WTC11 (cell line): ENCODE measurements around the gene ADARB2. TPM values are rescaled to one million over a fixed set of nuclear protein-coding genes. Genes with fewer than 3 reads are reported as not detected.
A peak's percentile ranks its signal among the peaks of the same experiment; 100 is the strongest.

Source experiments
- ATAC-seq: fragments of 200-7000 bp; cut with Tn5 transposase; 2 replicates; pipeline ENCODE4 v1.10.0; 2021; ENCODE audit warnings: mild to moderate bottlenecking, moderate library complexity
- CTCF ChIA-PET: fragments of 300-600 bp; sonication (Branson Sonifier 250); formaldehyde crosslinking; loops from one replicate; lab custom pipeline; 2021; ENCODE audit warnings: antibody characterized with exemption; lab: Charles Lee
- POLR2A ChIA-PET: fragments of 350-600 bp; sonication (Branson Sonifier 250); formaldehyde crosslinking; loops from one replicate; lab custom pipeline; 2021; ENCODE audit warnings: antibody characterized with exemption; lab: Charles Lee
- DNase-seq: peaks from one replicate; pipeline ENCODE4 v3.0.0; 2021; ENCODE audit warnings: low spot score
- H3K27ac Mint-ChIP-seq: 2 replicates; pipeline ENCODE4 v1.8.0; 2021; ENCODE audit warnings: mixed read lengths
- H3K27me3 Mint-ChIP-seq: 2 replicates; pipeline ENCODE4 v1.8.0; 2021; ENCODE audit warnings: low read depth, mild to moderate bottlenecking, moderate library complexity, mixed read lengths
- H3K36me3 Mint-ChIP-seq: 2 replicates; pipeline ENCODE4 v1.8.0; 2021; ENCODE audit warnings: mixed read lengths
- H3K4me1 Mint-ChIP-seq: 2 replicates; pipeline ENCODE4 v1.8.0; 2022; ENCODE audit warnings: mixed read lengths
- H3K4me3 Mint-ChIP-seq: 2 replicates; pipeline ENCODE4 v1.8.0; 2021; ENCODE audit warnings: mild to moderate bottlenecking, moderate library complexity, mixed read lengths
- H3K9me3 Mint-ChIP-seq: 2 replicates; pipeline ENCODE4 v1.8.0; 2021; ENCODE audit warnings: mixed read lengths
- ATF6 ChIP-seq: sonication (generic); formaldehyde crosslinking; IDR thresholded peaks from 2 replicates; pipeline ENCODE4 v1.8.1; 2023; ENCODE audit warnings: mild to moderate bottlenecking, missing genetic modification reagents
- CREB1 ChIP-seq: sonication (generic); formaldehyde crosslinking; IDR thresholded peaks from 2 replicates; pipeline ENCODE4 v1.8.0; 2023; ENCODE audit warnings: mild to moderate bottlenecking, missing genetic modification reagents
- ELF4 ChIP-seq: sonication (generic); formaldehyde crosslinking; IDR thresholded peaks from 2 replicates; pipeline ENCODE4 v1.8.1; 2022; ENCODE audit warnings: low read depth, mild to moderate bottlenecking, moderate library complexity, missing genetic modification reagents
- FOXJ3 ChIP-seq: sonication (generic); formaldehyde crosslinking; IDR thresholded peaks from 2 replicates; pipeline ENCODE4 v1.9.0; 2021; ENCODE audit warnings: missing genetic modification reagents, mild to moderate bottlenecking, borderline replicate concordance
- HMGXB4 ChIP-seq: sonication (generic); formaldehyde crosslinking; IDR thresholded peaks from 2 replicates; pipeline ENCODE4 v1.8.1; 2023; ENCODE audit warnings: mild to moderate bottlenecking, moderate library complexity, missing genetic modification reagents
- KAT7 ChIP-seq: sonication (generic); formaldehyde crosslinking; IDR thresholded peaks from 2 replicates; pipeline ENCODE4 v1.8.1; 2023; ENCODE audit warnings: missing genetic modification reagents, mild to moderate bottlenecking, borderline replicate concordance
- NFE2L1 ChIP-seq: sonication (generic); formaldehyde crosslinking; IDR thresholded peaks from 2 replicates; pipeline ENCODE4 v1.8.1; 2023; ENCODE audit warnings: missing genetic modification reagents
- NFYB ChIP-seq: sonication (generic); formaldehyde crosslinking; conservative IDR thresholded peaks from 2 replicates; pipeline ENCODE4 v1.8.0; 2022; ENCODE audit warnings: low read depth, missing genetic modification reagents
- NR1H2 ChIP-seq: sonication (generic); formaldehyde crosslinking; IDR thresholded peaks from 2 replicates; pipeline ENCODE4 v1.9.0; 2021; ENCODE audit warnings: mild to moderate bottlenecking, moderate library complexity, missing genetic modification reagents
- PREB ChIP-seq: sonication (generic); formaldehyde crosslinking; IDR thresholded peaks from 2 replicates; pipeline ENCODE4 v1.8.1; 2022; ENCODE audit warnings: mild to moderate bottlenecking, missing genetic modification reagents, moderate library complexity, borderline replicate concordance
- SP1 ChIP-seq: sonication (generic); formaldehyde crosslinking; conservative IDR thresholded peaks from 2 replicates; pipeline ENCODE4 v1.8.1; 2022; ENCODE audit warnings: missing genetic modification reagents
- ZNF121 ChIP-seq: sonication (generic); formaldehyde crosslinking; IDR thresholded peaks from 2 replicates; pipeline ENCODE4 v1.8.0; 2023; ENCODE audit warnings: missing genetic modification reagents
- ZNF423 ChIP-seq: fragments of 250-450 bp; sonication (Bioruptor Pico); IDR thresholded peaks from 2 replicates; pipeline ENCODE4 v2.1.2; 2022; ENCODE audit warnings: mild to moderate bottlenecking, moderate library complexity
- ZNF512 ChIP-seq: sonication (generic); formaldehyde crosslinking; IDR thresholded peaks from 2 replicates; pipeline ENCODE4 v1.8.1; 2022; ENCODE audit warnings: missing genetic modification reagents, borderline replicate concordance
- total RNA-seq: library from RNA; stranded (reverse); gene quantifications from 3 replicates; pipeline ENCODE4 v1.2.3, GENCODE V29; 2021
- TF ChIP-seq, protein P1 (sequence below): sonication (generic); formaldehyde crosslinking; IDR thresholded peaks from 2 replicates; pipeline ENCODE4 v1.8.0; 2022; ENCODE audit warnings: mild to moderate bottlenecking, missing genetic modification reagents

ADARB2 gene
- total RNA-seq, 1 experiment from 2014 or later = 3.7 TPM

DNA sequence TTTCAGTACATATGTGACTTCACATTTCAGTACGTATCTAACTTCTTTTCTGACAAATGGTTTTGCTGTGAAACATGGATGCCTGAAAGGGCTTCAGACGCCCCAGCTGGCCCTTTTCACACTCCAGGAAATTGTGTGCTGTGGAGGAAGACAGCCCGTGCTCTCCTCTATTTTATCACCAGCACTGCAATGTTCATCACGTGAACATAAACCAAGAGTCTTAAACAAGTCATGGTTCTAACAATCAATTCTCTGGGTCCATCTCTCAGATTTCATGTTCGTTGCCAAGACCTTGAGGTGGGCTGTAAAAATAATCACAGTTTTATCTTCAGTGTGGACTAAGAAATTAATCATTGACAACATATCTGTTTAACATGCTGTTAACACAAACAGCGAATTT lies 539.9 kb downstream of the ADARB2 start:
- no peak overlapping the region for H3K4me3 Mint-ChIP-seq

GRCh38 chr10:1196656-1197055 lies 540.7 kb downstream of the ADARB2 start:
- Mint-ChIP-seq H3K27ac (no peak overlapping the region), H3K4me3 (no peak overlapping the region), H3K27me3 (peaks cover 7% of the 10 kb centered on the region; the same call in 1 of the 2 replicates), H3K9me3 (no peaks in the 10 kb centered on the region), H3K4me1 (peaks cover 42% of the 10 kb centered on the region), H3K36me3 (no peaks in the 10 kb centered on the region)
- no peak for ATAC-seq
- ChIA-PET POLR2A (no interaction called here), CTCF (interaction anchor here (0.9 kb wide), 1 partner anchor 172 kb away, joined by 3 read pairs; no protein-coding TSS in a partner anchor)
- TF ChIP-seq, protein P1, sequence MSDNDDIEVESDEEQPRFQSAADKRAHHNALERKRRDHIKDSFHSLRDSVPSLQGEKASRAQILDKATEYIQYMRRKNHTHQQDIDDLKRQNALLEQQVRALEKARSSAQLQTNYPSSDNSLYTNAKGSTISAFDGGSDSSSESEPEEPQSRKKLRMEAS (CRISPR knock-in tag) = no peak
- TF ChIP-seq ZNF121 (peak; percentile 80; the same call in 1 of the 2 replicates), ELF4 (CRISPR knock-in tag) (no peak), NFYB (no peak), SP1 (CRISPR knock-in tag) (no peak), HMGXB4 (CRISPR knock-in tag) (no peak), ZNF423 (CRISPR knock-in tag) (no peak), ZNF512 (CRISPR knock-in tag) (no peak), ATF6 (no peak)
- DNase-seq = no peak

More for the DNA sequence above, 539.9 kb downstream of the ADARB2 start:
- ATAC-seq (no peak), DNase-seq (no peak)
- H3K9me3 Mint-ChIP-seq = no peaks in the 10 kb centered on the region
- H3K27ac Mint-ChIP-seq = no peak overlapping the region
- H3K27me3 Mint-ChIP-seq = peaks cover 7% of the 10 kb centered on the region; the same call in 1 of the 2 replicates
- ChIA-PET POLR2A (no interaction called here), CTCF (interaction anchor here (0.9 to 1.1 kb wide), 2 partner anchors 56 to 172 kb away, joined by 3 read pairs; no protein-coding TSS in a partner anchor)
- TF ChIP-seq PREB = no peak
- TF ChIP-seq ZNF512 (CRISPR knock-in tag) = no peak
- TF ChIP-seq NFE2L1 (CRISPR knock-in tag) = no peak
- no peak for TF ChIP-seq CREB1 (CRISPR knock-in tag)
- TF ChIP-seq NR1H2 = no peak
- TF ChIP-seq FOXJ3 (CRISPR knock-in tag) = no peak
- no peak for TF ChIP-seq KAT7 (CRISPR knock-in tag)
- H3K4me1 Mint-ChIP-seq = peaks cover 42% of the 10 kb centered on the region
- H3K36me3 Mint-ChIP-seq = no peaks in the 10 kb centered on the region
